ENCODE data around the gene WDFY3.

Gene WDFY3

GRCh38 chr4:84799318-84799717 is 167.2 kb downstream of the WDFY3 start:
- H3K4me2 ChIP-seq (ENCODE audit: low read length) = no peak overlapping the region
- no peaks in the 10 kb centered on the region for H3K36me3 ChIP-seq (replicated peaks; ENCODE audit: low read depth, low read length)
- no peaks in the 10 kb centered on the region for H3K4me1 ChIP-seq (ENCODE audit: low read length)
- no peaks in the 10 kb centered on the region for H3K9me3 ChIP-seq (ENCODE audit: insufficient read depth, low read length)
- H3K27ac ChIP-seq (ENCODE audit: low read length) = no peak overlapping the region
- H3K79me2 ChIP-seq (ENCODE audit: low read length) = no peaks in the 10 kb centered on the region
- H2AFZ ChIP-seq (ENCODE audit: low read depth, low read length) = no peak overlapping the region
- no peak overlapping the region for H3K9ac ChIP-seq (ENCODE audit: low read length)
- no peaks in the 10 kb centered on the region for H3K27me3 ChIP-seq (ENCODE audit: low read depth, low read length)
- H4K20me1 ChIP-seq (ENCODE audit: insufficient read depth, low read length) = no peaks in the 10 kb centered on the region
- TF ChIP-seq EZH2phosphoT487 (IDR thresholded peaks at IDR 0.05; ENCODE audit: low read depth) (no peak), CTCF (IDR thresholded peaks at IDR 0.05; ENCODE audit: low read depth, low read length) (no peak)
- no peak overlapping the region for H3K4me3 ChIP-seq (ENCODE audit: low read length)

GRCh38 chr4:84796394-84796793 is 170.1 kb downstream of the WDFY3 start:
- Histone ChIP-seq H3K4me2 (ENCODE audit: low read length) (no peak overlapping the region), H2AFZ (ENCODE audit: low read depth, low read length) (no peak overlapping the region), H3K27ac (ENCODE audit: low read length) (no peak overlapping the region), H3K4me3 (ENCODE audit: low read length) (no peak overlapping the region), H4K20me1 (ENCODE audit: insufficient read depth, low read length) (no peaks in the 10 kb centered on the region), H3K9ac (ENCODE audit: low read length) (no peak overlapping the region), H3K27me3 (ENCODE audit: low read depth, low read length) (no peaks in the 10 kb centered on the region), H3K79me2 (ENCODE audit: low read length) (no peaks in the 10 kb centered on the region), H3K4me1 (ENCODE audit: low read length) (no peaks in the 10 kb centered on the region; the same call in 1 of the 2 replicates), H3K9me3 (ENCODE audit: insufficient read depth, low read length) (no peaks in the 10 kb centered on the region), H3K36me3 (replicated peaks; ENCODE audit: low read depth, low read length) (no peaks in the 10 kb centered on the region)
- TF ChIP-seq EZH2phosphoT487 (IDR thresholded peaks at IDR 0.05; ENCODE audit: low read depth) = no peak
- TF ChIP-seq CTCF (IDR thresholded peaks at IDR 0.05; ENCODE audit: low read depth, low read length) = no peak

GRCh38 chr4:84792366-84793301 is 173.9 kb downstream of the WDFY3 start:
- Histone ChIP-seq H3K27me3 (ENCODE audit: low read depth, low read length) (no peaks in the 10 kb centered on the region), H3K4me1 (ENCODE audit: low read length) (no peaks in the 10 kb centered on the region; the same call in 1 of the 2 replicates), H3K27ac (ENCODE audit: low read length) (no peak overlapping the region), H3K4me2 (ENCODE audit: low read length) (no peak overlapping the region), H4K20me1 (ENCODE audit: insufficient read depth, low read length) (no peaks in the 10 kb centered on the region), H2AFZ (ENCODE audit: low read depth, low read length) (no peak overlapping the region), H3K79me2 (ENCODE audit: low read length) (no peaks in the 10 kb centered on the region), H3K4me3 (ENCODE audit: low read length) (no peak overlapping the region), H3K9me3 (ENCODE audit: insufficient read depth, low read length) (no peaks in the 10 kb centered on the region), H3K9ac (ENCODE audit: low read length) (no peak overlapping the region), H3K36me3 (replicated peaks; ENCODE audit: low read depth, low read length) (no peaks in the 10 kb centered on the region)
- TF ChIP-seq CTCF (IDR thresholded peaks at IDR 0.05; ENCODE audit: low read depth, low read length) = no peak
- TF ChIP-seq EZH2phosphoT487 (IDR thresholded peaks at IDR 0.05; ENCODE audit: low read depth) = no peak

- Histone ChIP-seq H3K27me3 (ENCODE audit: low read depth, low read length) (no peaks in the 10 kb centered on the region), H3K4me1 (ENCODE audit: low read length) (no peaks in the 10 kb centered on the region; the same call in 1 of the 2 replicates), H3K4me2 (ENCODE audit: low read length) (no peak overlapping the region), H4K20me1 (ENCODE audit: insufficient read depth, low read length) (no peaks in the 10 kb centered on the region), H2AFZ (ENCODE audit: low read depth, low read length) (no peak overlapping the region), H3K9ac (ENCODE audit: low read length) (no peak overlapping the region), H3K4me3 (ENCODE audit: low read length) (no peak overlapping the region), H3K9me3 (ENCODE audit: insufficient read depth, low read length) (no peaks in the 10 kb centered on the region), H3K27ac (ENCODE audit: low read length) (no peak overlapping the region), H3K79me2 (ENCODE audit: low read length) (no peaks in the 10 kb centered on the region), H3K36me3 (replicated peaks; ENCODE audit: low read depth, low read length) (no peaks in the 10 kb centered on the region)
- no peak for TF ChIP-seq CTCF (IDR thresholded peaks at IDR 0.05; ENCODE audit: low read depth, low read length)
- no peak for TF ChIP-seq EZH2phosphoT487 (IDR thresholded peaks at IDR 0.05; ENCODE audit: low read depth)
These were observed 175.5 kb downstream of the WDFY3 start for GRCh38 chr4:84790769-84791565.

Measured in OCI-LY3 (cell line).